CD4-positive, alpha-beta T cell treated with Interleukin-6 at 100 ng/mL for 8 hours (primary cell): ENCODE measurements around the gene SLC25A30.
A peak's percentile ranks its signal among the peaks of the same experiment; 100 is the strongest.
"Not testable (repeated sequence)": the region's sequence is repeated elsewhere in the genome, so short reads cannot be mapped to it uniquely, and the experiment has no call there.

Experiments used
- DNase-seq: peaks from one replicate; pipeline ENCODE4 v3.0.0-alpha.2; 2020; ENCODE audit warnings: mixed read lengths, low spot score

SLC25A30 gene

DNA sequence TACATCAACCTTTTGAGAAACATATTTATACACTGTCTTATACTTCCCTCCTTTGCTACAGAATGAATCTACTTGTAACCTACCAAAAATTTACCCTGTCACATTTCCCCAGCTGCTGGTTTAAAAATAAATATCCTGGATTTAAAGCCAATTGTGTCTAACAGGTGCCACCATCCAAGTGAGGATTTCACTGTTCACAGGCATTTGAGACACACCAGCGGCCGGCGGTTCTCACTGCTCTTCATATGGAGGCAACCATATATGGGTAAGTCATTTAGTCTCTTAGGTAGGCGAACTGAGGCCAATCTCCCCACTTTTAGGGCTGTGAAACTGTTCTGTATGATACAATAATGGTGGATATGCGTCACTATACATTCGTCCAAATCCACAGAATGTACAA lies 26.2 kb downstream of the SLC25A30 start:
- DNase-seq, result no peak

DNA sequence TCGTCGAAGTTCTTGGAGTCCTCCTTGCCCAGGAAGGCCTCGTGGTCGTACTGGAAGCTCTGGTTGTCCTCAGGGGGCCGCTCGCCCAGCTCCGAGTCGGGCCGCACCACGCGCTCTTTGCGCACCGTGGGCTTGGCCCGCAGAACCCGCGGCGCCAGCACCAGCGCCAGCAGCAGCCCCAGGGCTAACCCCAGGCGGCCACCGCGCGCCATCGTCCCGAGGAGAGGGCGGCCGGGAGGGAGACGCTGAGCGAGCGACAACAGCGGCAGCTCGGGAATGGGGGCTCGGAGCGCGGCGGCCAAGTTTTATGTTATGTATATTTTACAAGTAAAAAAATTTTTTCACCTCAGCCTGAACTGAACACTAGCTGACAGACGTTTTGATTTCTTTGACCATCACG lies 27.0 kb downstream of the SLC25A30 start:
- not testable (repeated sequence) for DNase-seq

DNA sequence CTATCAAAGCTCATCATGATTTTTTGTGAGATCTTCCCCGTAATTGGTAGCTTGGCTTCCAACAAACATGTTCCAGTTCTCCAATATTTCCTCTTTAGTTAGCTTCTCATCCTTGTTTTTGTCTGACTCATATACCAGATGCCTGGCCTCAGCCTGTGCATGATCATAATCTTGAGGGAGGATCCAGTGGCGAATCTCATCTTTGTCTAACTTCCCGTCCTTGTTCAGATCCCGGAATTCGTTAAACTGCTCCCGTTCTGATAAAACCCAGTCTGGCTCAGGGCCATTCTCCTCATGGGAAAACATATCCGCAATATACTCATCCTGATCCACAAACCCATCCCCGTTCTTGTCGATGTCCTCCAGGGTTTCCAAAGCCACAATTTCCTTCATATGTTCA lies 27.8 kb downstream of the SLC25A30 start:
- DNase-seq, result not testable (repeated sequence)

- no peak for DNase-seq
Measured at GRCh38 chr13:45388664-45389063, 29.5 kb downstream of the SLC25A30 start.

DNA sequence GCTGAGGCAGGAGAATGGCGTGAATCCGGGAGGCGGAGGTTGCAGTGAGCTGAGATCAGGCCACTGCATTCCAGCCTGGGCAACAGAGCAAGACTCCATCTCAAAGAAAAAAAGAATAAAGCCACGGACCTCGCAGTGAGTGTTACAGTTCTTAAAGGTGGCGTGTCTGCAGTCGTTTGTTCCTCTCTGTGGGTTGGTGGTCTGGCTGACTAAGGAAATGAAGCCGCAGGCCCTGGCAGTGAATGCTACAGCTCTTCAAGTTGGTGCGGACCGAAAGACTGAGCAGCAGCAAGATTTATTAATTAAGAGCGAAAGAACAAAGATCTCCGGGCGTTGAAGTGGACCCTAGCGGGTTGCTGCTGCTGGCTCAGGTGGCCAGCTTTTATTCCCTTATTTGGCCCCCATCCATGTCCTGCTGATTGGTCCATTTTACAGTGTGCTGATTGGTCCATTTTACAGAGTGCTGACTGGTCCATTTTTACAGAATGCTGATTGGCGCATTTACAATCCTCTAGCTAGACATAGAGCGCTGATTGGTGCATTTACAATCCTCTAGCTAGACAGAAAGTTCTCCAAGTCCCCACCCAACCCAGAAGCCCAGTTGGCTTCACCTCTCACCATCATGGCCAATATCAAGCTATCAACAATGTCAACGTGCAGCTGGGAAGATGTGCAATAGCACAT lies 31.1 kb downstream of the SLC25A30 start:
- not testable (repeated sequence) for DNase-seq

DNA sequence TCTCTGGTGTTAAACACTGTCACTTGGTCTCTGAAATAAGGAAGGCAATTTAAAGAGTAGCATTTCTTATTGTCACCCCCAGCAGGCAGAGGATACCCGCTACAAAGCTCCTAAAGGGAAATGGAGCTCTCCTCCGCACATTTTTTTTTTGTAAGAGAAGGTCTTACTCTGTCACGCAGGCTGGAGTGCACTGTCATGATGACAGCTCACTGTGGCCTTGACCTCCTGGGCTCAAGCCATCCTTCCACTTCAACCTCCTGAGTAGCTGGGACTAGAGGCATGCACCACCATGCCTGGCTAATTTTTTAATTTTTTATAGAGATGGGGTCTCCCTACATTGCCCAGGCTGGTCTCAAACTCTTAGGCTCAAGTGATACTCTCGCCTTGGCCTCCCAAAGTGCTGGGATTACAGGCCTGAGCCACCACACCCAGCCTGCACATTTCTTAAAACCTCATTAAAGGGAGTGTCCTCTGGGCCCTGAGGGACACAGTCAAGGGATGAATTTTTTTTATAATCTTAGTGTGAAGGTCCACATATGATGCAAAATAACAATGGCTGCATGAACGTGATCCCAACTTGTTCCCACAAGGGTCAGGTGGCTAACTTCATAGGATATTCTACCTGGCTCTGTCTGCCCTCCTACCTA lies 32.1 kb downstream of the SLC25A30 start:
- no peak for DNase-seq

DNA sequence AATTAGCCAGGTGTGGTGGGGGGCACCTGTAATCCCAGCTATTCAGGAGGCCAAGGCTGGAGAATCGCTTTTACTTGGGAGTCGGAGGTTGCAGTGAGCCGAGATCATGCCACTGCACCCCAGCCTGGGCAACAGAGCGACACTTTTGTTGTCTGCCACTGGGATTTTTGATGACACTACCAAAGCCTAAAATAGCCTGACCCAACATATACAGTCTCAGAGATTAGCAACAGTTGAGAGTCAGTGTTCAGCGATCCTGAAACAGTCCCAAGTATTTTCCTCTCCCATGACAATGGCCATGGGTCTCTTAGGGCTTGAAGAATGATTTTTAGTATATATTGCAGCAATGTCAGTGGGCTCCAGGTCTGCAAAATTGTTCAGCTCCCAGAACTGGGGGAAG lies 32.9 kb downstream of the SLC25A30 start:
- DNase-seq, result no peak

DNA sequence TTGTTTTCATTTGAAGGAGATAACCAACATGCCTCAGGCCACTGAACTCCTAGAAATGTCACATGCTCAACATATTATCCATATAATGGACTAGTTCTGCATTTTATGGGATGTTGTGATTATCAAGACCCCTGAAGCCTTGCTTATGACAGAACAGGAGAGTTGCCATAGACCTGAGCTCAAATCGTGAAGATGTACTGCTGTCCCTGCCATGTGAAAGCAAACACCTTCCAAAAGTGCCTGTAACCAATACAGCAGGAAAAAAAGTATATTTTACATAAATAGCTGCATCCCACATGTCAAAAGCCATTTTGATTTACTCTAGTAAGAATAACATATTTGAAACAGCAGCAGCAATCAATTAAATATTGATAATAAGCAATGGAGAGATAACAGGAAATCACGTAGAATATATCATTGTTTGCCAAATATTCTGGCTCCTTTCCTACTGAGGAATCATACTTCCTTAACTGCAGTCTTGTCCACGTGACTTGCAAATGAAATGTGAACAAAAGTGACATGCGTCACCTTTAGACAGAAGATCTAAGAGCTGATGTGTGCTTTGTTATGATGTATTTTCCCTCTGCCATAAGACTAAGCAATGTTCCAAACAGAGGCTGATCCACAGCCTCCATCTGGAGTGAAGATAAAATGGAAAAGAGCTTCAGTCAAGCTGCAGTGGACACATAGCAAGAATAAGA lies 33.5 kb downstream of the SLC25A30 start:
- no peak for DNase-seq

DNA sequence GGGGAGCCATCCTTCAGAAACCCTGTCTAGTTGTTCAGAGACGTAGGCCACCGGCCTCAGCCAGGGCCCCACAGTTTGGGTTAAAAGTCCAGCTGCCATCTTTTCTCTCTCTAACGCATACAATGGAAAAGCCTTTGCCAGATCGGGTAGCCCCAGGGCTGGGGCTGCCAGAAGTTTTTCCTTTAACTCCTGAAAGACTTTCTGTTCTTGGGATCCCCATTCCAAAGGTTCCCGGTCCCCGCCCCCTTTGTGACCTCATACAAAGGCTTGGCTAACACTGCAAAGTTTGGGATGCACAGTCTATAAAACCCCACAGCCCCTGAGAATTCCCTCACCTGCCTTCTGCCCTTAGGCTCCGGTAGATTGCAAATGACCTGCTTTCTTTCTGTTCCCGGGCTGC lies 35.4 kb downstream of the SLC25A30 start:
- not testable (repeated sequence) for DNase-seq

DNA sequence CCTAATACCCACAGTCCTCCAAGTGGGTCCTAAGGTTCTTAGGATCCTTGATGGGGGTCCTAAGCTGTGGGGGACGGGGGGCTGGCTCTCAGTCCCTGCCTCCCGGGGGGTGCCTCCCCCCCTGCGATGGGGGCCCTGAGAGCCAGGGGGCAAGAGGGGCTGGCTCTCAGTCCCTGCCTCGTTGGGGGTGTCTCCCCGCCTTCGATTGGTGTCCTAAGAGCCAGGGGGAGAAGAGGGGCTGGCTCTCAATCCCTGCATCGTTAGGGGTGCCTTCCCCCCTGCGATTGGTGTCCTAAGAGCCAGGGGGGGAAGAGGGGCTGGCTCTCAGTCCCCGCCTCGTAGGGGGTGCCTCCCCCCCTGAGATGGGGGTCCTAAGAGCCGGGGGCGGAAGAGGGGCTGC lies 37.0 kb downstream of the SLC25A30 start:
- no peak for DNase-seq

GRCh38 chr13:45380708-45381107 lies 37.5 kb downstream of the SLC25A30 start:
- not testable (repeated sequence) for DNase-seq

DNA sequence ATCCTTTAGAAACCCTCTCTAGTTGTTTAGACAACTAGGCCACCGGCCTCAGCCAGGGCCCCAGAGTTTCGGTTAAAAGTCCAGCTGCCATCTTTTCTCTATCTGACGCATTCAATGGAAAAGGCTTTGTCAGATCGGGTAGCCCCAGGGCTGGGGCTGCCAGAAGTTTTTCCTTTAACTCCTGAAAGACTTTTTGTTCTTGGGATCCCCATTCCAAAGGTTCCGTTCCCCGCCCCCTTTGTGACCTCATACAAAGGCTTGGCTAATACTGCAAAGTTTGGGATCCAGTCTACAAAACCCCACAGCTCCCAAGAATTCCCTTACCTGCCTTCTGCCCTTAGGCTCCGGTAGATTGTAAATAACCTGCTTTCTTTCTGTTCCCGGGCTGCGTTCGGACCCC lies 38.7 kb downstream of the SLC25A30 start:
- not testable (repeated sequence) for DNase-seq

GRCh38 chr13:45378786-45379185 lies 39.4 kb downstream of the SLC25A30 start:
- DNase-seq, result not testable (repeated sequence)

DNA sequence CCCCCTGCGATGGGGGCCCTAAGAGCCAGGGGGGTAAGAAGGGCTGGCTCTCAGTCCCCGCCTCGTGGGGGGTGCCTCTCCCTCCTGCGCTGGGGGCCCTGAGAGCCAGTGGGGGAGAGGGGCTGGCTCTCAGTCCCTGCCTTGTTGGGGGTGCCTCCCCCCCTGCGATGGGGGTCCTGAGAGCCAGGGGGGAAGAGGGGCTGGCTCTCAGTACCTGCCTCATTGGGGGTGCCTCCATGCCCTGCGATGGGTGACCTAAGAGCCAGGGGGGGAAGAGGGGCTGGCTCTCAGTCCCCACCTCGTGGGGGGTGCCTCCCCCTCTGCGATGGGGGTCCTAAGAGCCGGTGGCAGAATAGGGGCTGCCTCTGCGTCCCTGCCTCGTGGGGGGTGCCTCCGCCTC lies 40.9 kb downstream of the SLC25A30 start:
- DNase-seq, result not testable (repeated sequence)

DNA sequence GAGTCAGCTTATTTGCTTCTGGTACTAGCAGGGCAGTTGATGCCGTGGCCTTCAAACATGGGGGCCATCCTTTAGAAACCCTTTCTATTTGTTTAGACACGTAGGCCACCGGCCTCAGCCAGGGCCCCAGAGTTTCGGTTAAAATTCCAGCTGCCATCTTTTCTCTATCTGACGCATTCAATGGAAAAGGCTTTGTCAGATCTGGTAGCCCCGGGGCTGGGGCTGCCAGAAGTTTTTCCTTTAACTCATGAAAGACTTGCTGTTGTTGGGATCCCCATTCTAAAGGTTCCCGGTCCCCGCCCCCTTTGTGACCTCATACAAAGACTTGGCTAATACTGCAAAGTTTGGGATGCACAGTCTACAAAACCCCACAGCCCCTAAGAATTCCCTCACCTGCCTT lies 41.5 kb downstream of the SLC25A30 start:
- DNase-seq, result not testable (repeated sequence)

DNA sequence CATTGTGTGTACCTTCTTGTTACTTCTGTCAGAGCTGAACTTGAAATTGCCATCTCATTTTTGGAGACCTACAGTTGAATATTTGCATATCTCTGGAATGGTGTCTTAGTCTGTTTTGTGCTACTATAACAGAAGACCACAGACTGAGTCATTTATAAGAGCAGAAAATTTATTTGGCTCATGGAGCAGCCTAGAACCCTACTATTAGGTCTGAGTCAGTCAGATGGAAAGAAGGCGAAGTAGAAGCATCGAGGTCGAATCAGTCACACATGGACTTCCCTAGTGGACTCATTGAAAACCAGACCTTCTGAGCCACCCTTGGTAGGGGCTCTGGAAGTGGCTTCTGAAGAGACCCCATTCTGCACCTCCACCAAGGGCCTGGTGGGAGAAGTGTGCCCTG lies 43.3 kb downstream of the SLC25A30 start:
- DNase-seq, result no peak

- no peak for DNase-seq
Measured at GRCh38 chr13:45373162-45373547, 45.0 kb downstream of the SLC25A30 start.

- no peak for DNase-seq
Measured at GRCh38 chr13:45372189-45373161, 45.7 kb downstream of the SLC25A30 start.

- DNase-seq, result peak; percentile 49
Measured at GRCh38 chr13:45370922-45371406, 47.2 kb downstream of the SLC25A30 start.

DNA sequence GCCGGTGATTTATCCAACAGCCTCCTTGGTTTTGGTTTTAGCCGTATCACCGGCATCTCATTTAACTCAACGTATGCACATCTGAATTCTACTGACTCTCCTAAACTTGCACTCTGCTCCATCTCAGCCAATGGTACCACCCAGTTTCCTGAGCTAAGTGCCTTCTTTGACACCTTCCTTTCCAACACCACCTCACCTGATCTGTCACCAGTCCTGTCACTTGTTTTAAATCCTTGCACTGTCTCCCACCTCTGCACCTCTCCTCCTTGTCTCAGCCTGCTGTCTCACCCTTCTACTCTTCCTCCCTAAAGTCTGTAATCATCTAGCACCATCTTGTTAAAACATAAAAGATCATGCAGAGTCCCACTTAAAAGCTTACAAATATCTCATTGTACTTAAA lies 49.1 kb downstream of the SLC25A30 start:
- no peak for DNase-seq

GRCh38 chr13:45368571-45368970 lies 49.6 kb downstream of the SLC25A30 start:
- DNase-seq, result no peak

DNA sequence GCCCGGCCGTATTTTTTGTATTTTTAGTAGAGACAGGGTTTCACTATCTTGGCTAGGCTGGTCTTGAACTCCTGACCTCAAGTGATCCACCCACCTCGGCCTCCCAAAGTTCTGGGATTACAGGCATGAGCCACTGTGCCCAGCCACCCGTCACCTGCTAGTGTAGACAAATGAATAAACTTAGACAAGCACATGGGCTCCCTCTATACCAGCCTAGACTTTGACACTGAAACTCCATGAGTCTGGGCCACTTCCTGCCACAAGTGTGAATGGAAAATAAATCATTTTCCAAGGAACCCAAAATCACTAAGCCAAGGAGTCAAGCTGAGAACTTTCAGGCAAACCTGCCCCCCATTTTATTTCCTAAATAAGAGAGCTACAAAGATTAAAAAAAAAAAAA lies 50.2 kb downstream of the SLC25A30 start:
- DNase-seq, result no peak
